Ovary (tissue), 3 donors: ENCODE results near the gene LRRC8E.

ENCODE experiments used
- EP300 ChIP-seq: sonication (generic); formaldehyde crosslinking; IDR thresholded peaks from one replicate; pipeline ENCODE4 v1.6.1; 2017; ENCODE audit warnings: antibody characterized with exemption
- POLR2A ChIP-seq: fragments of 450-650 bp; IDR thresholded peaks from one replicate; pipeline ENCODE4 v1.6.1; 2017; ENCODE audit warnings: antibody characterized with exemption, mild to moderate bottlenecking, moderate library complexity
- TF ChIP-seq, protein P1 (sequence below), 3 donors: fragments of 450-650 bp in 2 of 3; fragments of 200-600 bp in 1 of 3; IDR thresholded peaks; one replicate each; pipeline versions ENCODE4 v1.5.1 to v1.8.0; 2016 to 2022; ENCODE audit warnings: antibody characterized with exemption in 3 of 3, mild to moderate bottlenecking in 1 of 3
- donor health status: DM: no; HTN: no; CAD: no.

DNA sequence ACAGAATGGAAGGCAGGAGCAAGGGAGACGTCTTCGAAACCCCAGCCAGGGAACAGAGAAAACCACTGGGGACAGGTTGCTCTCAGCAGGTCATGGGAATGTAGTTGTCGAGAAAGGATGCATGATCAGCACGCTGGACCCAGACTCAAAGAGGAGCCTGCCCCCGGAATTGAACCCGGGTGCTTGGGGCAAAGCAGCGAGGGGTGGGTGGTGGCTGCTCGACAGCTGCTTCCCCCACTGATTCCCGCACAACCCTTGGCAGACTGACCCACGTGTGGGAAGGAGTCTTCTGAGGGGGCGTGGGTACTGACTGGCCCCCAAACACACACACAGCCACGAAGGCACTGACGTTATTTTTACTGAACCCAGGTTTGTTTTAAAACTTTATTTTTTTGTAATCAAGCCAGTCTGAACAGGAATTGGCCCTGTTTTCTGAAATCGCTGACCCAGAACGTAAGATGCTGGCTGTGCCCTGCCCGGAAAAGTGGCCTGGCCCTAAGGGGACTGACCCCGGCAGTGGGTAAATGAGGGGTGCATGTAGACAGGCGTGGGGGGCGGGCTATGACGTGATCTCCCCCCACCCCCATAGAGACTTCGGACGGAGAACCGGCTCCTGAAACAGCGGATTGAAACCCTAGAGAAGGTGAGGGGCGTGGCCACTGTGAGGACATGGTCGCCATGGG, 32.7 kb upstream of the LRRC8E start:
- TF ChIP-seq, protein P1, sequence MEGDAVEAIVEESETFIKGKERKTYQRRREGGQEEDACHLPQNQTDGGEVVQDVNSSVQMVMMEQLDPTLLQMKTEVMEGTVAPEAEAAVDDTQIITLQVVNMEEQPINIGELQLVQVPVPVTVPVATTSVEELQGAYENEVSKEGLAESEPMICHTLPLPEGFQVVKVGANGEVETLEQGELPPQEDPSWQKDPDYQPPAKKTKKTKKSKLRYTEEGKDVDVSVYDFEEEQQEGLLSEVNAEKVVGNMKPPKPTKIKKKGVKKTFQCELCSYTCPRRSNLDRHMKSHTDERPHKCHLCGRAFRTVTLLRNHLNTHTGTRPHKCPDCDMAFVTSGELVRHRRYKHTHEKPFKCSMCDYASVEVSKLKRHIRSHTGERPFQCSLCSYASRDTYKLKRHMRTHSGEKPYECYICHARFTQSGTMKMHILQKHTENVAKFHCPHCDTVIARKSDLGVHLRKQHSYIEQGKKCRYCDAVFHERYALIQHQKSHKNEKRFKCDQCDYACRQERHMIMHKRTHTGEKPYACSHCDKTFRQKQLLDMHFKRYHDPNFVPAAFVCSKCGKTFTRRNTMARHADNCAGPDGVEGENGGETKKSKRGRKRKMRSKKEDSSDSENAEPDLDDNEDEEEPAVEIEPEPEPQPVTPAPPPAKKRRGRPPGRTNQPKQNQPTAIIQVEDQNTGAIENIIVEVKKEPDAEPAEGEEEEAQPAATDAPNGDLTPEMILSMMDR (IDR thresholded peaks at IDR 0.05): no peak
- TF ChIP-seq POLR2A (no peak), EP300 (no peak)
